Measurements from ENCODE around the gene ATP9B. TPM values are rescaled to one million over a fixed set of nuclear protein-coding genes. Genes with fewer than 3 reads are reported as not detected.
A peak's percentile ranks its signal among the peaks of the same experiment; 100 is the strongest.

The ATP9B gene
- total and polyA plus RNA-seq, 8 donors, result 29.2 to 41.5 (median 38.3) TPM

GRCh38 chr18:79121746-79122474, 52.7 kb downstream of the ATP9B start:
- H3K36me3 ChIP-seq, result peaks cover 0 to 6% of the 10 kb centered on the region in 2 donors
- TF ChIP-seq, protein P1, sequence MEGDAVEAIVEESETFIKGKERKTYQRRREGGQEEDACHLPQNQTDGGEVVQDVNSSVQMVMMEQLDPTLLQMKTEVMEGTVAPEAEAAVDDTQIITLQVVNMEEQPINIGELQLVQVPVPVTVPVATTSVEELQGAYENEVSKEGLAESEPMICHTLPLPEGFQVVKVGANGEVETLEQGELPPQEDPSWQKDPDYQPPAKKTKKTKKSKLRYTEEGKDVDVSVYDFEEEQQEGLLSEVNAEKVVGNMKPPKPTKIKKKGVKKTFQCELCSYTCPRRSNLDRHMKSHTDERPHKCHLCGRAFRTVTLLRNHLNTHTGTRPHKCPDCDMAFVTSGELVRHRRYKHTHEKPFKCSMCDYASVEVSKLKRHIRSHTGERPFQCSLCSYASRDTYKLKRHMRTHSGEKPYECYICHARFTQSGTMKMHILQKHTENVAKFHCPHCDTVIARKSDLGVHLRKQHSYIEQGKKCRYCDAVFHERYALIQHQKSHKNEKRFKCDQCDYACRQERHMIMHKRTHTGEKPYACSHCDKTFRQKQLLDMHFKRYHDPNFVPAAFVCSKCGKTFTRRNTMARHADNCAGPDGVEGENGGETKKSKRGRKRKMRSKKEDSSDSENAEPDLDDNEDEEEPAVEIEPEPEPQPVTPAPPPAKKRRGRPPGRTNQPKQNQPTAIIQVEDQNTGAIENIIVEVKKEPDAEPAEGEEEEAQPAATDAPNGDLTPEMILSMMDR (IDR thresholded peaks at IDR 0.05), result no peak
- H3K4me3 ChIP-seq, result no peak overlapping the region
- ATAC-seq (peak; percentile 78), DNase-seq (no peak)
- intact Hi-C loops (cut with DNase I), result no loop called here
- H3K4me1 ChIP-seq, result no peaks in the 10 kb centered on the region
- no peaks in the 10 kb centered on the region for H3K9me3 ChIP-seq
- no peak overlapping the region for H3K27ac ChIP-seq
- H3K27me3 ChIP-seq, result no peaks in the 10 kb centered on the region

- H3K36me3 ChIP-seq, result peaks cover 0 to 18% of the 10 kb centered on the region in 2 donors
- no peak for DNase-seq
- H3K4me3 ChIP-seq, result no peak overlapping the region
- ATAC-seq, result peak; percentile 73
- H3K9me3 ChIP-seq, result no peaks in the 10 kb centered on the region
- TF ChIP-seq, protein P1 (IDR thresholded peaks at IDR 0.05), result no peak
- intact Hi-C loops (cut with DNase I), result no loop called here
- H3K4me1 ChIP-seq, result no peaks in the 10 kb centered on the region
- no peak overlapping the region for H3K27ac ChIP-seq
- H3K27me3 ChIP-seq, result no peaks in the 10 kb centered on the region
These were observed 54.8 kb downstream of the ATP9B start for GRCh38 chr18:79123948-79124347.

DNA sequence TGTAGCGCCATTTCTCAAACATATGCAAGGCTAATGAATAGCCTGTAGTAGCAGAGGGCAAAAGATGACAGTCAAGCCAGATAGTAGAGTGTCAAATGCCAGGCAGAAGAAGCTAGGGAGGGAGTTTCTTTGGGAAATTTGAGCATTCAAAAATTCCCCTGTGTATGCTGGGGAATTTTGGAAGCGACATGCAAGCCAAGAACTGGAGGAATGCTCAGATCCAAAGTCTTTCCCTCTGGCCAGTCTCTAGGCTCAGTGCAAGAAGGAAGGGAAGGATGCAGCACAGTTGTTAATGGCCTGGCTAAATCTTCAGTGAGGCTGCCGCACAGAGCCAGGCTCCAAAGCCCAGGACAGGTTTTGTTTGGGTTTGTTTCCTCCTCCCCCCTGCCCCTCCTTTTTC, 59.9 kb downstream of the ATP9B start:
- H3K27me3 ChIP-seq, result no peaks in the 10 kb centered on the region
- no peak for ATAC-seq
- TF ChIP-seq, protein P1 (IDR thresholded peaks at IDR 0.05), result no peak
- no peaks in the 10 kb centered on the region for H3K9me3 ChIP-seq
- no peaks in the 10 kb centered on the region for H3K4me1 ChIP-seq
- DNase-seq, result no peak
- intact Hi-C loops (cut with DNase I), result no loop called here
- H3K27ac ChIP-seq, result no peak overlapping the region
- peaks cover 0 to 27% of the 10 kb centered on the region in 2 donors for H3K36me3 ChIP-seq
- H3K4me3 ChIP-seq, result no peak overlapping the region

DNA sequence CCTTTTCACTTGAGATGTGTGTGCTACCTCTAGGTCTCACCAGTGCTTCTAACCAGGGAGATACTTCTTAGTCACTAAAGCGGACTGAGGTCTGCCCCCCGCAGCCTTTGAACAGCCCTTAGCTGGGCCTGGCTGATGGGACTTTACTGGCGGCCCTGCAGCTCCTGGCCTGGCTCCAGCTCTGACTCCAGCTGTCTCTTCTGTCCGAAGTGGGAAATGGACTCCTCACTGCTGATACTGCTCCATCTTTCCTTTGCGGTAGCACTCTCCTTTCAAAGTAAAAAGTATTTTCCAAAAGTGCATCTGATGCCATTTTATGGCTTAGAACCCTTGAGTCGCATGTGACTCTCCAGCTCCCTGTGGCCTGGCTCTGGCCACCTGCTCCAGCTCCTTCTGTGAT, 64.5 kb downstream of the ATP9B start:
- Histone ChIP-seq H3K9me3 (no peaks in the 10 kb centered on the region), H3K4me1 (no peaks in the 10 kb centered on the region), H3K4me3 (no peak overlapping the region), H3K36me3 (peaks cover 0 to 14% of the 10 kb centered on the region in 2 donors), H3K27me3 (no peaks in the 10 kb centered on the region), H3K27ac (no peak overlapping the region)
- intact Hi-C loops (cut with DNase I), result no loop called here
- DNase-seq (peak in 1 of 4 donors; percentile 40), ATAC-seq (no peak)
- TF ChIP-seq, protein P1 (IDR thresholded peaks at IDR 0.05), result no peak

GRCh38 chr18:79135924-79136323, 66.7 kb downstream of the ATP9B start:
- no peak for ATAC-seq
- no peaks in the 10 kb centered on the region for H3K4me1 ChIP-seq
- no peaks in the 10 kb centered on the region for H3K9me3 ChIP-seq
- TF ChIP-seq, protein P1 (IDR thresholded peaks at IDR 0.05), result no peak
- no peak overlapping the region for H3K27ac ChIP-seq
- no peak overlapping the region for H3K4me3 ChIP-seq
- no peak for DNase-seq
- peaks cover 0 to 8% of the 10 kb centered on the region in 2 donors for H3K36me3 ChIP-seq
- H3K27me3 ChIP-seq, result no peaks in the 10 kb centered on the region
- intact Hi-C loops (cut with DNase I), result no loop called here
